Panc1 (cell line): ENCODE data around the gene ITPR3.
A peak's percentile ranks its signal among the peaks of the same experiment; 100 is the strongest.

ENCODE experiments used
- SIN3A ChIP-seq: IDR thresholded peaks from 2 replicates; pipeline ENCODE4 v1.6.1; 2012; ENCODE audit warnings: low read depth, mild to moderate bottlenecking, low read length, moderate library complexity, borderline replicate concordance; ENCODE audit not compliant: insufficient read depth
- TF ChIP-seq, protein P1 (sequence below): fragments of 450-650 bp; IDR thresholded peaks from 2 replicates; pipeline ENCODE4 v1.5.1; 2017; ENCODE audit warnings: mild to moderate bottlenecking

DNA sequence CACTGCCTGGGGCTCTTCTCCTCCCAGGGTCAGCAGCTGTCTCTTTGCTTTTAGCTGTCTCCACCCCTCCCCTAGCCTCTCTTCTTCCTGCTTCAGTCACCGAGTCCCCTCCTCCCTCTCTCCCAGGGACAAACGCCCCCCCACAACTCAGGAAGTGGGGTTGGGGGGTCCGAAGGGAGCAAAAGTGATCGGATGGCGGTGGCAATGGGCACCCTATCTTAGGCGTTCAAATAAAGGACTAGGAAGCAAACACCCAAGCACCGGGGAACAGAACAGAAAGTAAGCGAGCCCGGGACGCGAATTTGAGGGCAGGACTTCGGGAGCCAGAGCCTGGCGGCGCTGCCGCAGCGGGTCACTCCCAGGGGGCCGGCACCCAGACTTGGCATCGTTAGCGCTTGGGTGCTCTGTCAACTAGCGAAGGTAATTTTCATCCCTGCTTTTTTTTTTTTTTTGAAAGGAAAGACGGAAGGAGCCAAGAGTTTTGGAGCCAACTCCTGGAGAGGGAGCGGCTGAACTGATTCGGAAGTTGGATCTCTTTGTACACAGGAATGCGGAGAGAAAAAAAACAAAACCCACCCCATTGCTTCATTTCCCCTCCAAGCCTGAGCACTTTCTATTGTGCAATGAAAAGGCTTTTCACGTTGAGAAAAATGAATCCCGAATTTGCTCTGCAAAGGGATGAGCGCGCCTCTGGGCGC, 815 bp upstream of the ITPR3 start:
- peak; percentile 3; the same call in 1 of the 2 replicates for TF ChIP-seq SIN3A
- TF ChIP-seq, protein P1, sequence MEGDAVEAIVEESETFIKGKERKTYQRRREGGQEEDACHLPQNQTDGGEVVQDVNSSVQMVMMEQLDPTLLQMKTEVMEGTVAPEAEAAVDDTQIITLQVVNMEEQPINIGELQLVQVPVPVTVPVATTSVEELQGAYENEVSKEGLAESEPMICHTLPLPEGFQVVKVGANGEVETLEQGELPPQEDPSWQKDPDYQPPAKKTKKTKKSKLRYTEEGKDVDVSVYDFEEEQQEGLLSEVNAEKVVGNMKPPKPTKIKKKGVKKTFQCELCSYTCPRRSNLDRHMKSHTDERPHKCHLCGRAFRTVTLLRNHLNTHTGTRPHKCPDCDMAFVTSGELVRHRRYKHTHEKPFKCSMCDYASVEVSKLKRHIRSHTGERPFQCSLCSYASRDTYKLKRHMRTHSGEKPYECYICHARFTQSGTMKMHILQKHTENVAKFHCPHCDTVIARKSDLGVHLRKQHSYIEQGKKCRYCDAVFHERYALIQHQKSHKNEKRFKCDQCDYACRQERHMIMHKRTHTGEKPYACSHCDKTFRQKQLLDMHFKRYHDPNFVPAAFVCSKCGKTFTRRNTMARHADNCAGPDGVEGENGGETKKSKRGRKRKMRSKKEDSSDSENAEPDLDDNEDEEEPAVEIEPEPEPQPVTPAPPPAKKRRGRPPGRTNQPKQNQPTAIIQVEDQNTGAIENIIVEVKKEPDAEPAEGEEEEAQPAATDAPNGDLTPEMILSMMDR = no peak
